Glomerular endothelial cell (primary cell): ENCODE data around the gene GRN. TPM values are rescaled to one million over a fixed set of nuclear protein-coding genes. Genes with fewer than 3 reads are reported as not detected.
"Not testable (repeated sequence)": the region's sequence is repeated elsewhere in the genome, so short reads cannot be mapped to it uniquely, and the experiment has no call there.

Experiments used
- DNase-seq: peaks from one replicate; pipeline ENCODE4 v3.0.0-alpha.2; 2011; ENCODE audit warnings: low read depth, low spot score; ENCODE audit errors: extremely low read depth
- total RNA-seq: library from RNA; depleted of rRNA; stranded (reverse); fragments of >200 nt; gene quantifications from 2 replicates; pipeline ENCODE4 v1.2.3, GENCODE V29; 2015

The GRN gene
- total RNA-seq, 1 donor from 2014 or later, result 1,192 TPM

- no peak for DNase-seq
Measured at GRCh38 chr17:44359458-44360143, 14.5 kb downstream of the GRN start.

DNA sequence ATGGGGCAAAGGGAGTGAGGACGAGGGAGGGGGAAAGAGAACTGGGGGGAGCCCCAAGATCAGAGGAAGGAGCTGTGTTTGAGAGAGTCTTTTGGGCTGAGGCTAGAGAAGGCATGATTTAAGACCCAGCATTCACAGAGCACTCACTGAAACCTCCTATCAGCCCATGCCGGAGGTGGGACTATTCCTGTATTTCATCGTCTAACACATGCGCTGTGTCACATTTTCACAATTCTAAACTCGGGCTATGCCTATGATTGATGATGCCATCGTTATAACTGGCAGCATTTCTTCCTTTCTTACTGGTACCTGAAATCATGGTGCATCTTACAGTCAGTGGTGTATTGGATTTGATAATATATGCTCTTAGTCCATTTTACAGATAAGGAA, 15.0 kb downstream of the GRN start:
- no peak for DNase-seq

- DNase-seq, result no peak
Measured at GRCh38 chr17:44360826-44361225, 15.7 kb downstream of the GRN start.

DNA sequence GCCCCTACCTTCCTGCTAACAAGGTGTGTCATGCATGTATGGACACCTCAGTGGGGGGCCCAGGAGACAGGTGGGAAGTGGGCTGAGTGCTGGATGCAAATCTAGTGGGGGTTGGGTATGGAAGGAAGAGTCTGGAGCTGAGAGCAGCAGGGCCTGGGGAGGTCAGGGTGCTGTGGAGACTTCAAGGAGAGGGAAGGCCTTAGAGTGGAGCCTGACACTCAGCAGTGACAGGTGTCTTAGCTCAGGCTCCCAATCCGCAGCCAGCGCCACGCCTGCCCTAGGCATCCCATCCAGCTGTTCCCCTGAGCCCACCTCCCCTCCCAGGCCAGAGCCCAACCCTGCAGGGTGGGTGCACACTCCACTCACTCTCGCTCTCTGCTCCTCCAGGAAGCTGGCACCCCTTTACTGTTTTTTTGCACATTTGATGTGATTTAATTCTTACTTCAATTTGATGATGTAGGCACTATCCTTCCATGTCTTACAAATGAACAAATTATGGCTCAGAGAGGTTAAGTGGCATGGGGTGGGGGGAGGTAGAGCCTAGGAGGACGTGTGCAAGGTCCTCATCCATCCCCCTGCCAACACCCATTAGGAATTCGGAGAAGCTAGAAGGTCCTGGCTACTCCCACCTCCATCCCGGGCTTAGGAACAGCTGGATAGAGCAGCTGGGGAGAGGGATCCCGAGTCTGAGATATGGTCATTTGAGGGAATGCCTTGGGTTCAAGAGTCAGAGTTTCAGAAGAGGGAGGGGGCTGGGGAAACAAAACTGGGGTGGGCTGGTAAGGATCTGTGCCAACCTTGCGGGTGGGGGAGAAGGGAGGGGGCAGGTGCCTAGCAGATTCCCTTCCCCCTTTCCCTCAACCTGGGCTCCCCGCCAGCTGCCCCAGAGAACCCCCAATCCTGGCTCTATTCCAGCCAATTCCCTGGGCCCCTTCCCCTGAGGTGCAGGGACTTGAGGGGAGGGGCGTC, 16.5 kb downstream of the GRN start:
- no peak for DNase-seq

GRCh38 chr17:44362459-44362948, 17.4 kb downstream of the GRN start:
- no peak for DNase-seq

DNA sequence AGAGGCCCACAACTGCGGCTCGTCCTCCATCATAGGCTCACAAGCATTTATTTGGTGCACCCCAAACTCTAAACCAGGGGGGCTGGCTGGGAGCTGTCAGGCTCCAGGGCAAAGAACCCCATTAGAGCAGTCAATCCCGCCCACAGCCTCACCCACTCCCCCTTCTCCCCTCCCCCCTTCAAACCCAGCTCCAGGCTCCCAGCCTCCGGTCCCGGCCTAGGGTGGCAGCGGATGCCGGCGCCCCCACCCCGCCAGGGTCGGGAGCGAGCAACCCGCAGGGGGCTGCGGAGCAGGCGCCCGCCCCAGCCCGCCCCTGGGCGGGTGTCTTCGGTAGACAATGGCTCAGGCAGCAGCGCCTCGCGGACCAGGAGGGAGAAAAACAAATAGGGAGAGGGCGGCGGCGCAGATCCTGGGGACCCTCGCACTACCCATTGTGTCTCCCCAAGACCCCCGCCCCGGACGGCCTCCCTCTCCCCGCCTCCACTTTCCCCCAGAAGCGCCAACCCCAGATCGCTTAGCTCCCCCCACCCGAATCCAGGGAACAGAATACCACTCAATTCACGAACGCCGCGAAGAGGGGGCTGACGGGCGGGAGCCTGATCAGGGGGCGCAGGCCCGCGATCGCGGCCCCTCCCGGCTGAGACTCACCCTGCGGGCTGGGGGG, 18.0 kb downstream of the GRN start:
- DNase-seq, result no peak

DNA sequence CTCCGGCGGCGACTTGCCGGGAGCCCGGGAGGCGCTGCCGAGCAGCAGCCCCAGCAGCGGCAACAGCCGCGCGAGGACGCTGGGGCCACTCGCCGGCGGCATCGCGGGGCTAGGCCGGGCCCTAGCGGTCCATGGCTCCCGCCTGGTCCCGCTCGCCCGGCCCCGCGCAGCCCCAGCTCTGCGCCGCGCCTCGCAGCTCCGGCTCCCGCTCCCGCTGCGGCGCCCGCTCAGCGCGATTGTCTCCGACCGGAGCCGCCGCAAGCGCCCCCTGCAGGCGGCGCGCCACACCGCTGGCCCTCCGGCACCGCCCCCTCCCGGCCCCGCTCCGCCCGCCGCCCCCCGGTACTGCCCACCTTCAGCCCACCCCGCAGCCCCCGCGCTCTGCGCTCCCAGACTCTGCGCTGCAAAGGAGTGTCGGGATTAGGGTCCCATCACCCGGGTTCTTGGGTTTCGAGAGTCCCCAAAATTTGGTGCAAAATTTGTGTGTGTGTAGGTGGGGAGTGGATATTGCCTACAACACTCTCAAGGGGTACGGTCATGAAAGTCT, 18.6 kb downstream of the GRN start, which contains the start of gene FAM171A2:
FAM171A2 (minus strand) TSS at position 241 of the 547 bp plus-strand sequence; CDS start at position 102, 139 bp downstream.
- no peak for DNase-seq

DNA sequence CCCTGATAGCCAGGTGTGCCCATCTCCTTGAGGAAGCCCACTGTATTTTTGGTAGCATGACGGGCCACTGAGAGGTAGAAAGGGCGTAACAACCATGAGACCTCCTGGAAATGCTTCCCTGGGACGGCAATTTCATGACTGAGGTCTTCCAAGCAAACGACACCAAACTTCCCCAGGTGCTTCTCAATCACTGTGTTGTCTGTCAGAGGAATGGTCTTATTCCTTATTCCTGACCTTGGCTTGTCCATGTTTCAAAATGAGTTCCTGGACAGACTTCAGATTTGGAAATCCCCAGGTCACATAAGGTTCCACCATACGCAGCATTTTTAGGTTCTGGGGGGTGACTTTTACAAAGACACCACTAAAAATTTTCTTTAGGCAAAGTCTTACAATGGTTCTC, 19.9 kb downstream of the GRN start:
- DNase-seq, result not testable (repeated sequence)

- no peak for DNase-seq
Measured at GRCh38 chr17:44367231-44367979, 22.3 kb downstream of the GRN start.

DNA sequence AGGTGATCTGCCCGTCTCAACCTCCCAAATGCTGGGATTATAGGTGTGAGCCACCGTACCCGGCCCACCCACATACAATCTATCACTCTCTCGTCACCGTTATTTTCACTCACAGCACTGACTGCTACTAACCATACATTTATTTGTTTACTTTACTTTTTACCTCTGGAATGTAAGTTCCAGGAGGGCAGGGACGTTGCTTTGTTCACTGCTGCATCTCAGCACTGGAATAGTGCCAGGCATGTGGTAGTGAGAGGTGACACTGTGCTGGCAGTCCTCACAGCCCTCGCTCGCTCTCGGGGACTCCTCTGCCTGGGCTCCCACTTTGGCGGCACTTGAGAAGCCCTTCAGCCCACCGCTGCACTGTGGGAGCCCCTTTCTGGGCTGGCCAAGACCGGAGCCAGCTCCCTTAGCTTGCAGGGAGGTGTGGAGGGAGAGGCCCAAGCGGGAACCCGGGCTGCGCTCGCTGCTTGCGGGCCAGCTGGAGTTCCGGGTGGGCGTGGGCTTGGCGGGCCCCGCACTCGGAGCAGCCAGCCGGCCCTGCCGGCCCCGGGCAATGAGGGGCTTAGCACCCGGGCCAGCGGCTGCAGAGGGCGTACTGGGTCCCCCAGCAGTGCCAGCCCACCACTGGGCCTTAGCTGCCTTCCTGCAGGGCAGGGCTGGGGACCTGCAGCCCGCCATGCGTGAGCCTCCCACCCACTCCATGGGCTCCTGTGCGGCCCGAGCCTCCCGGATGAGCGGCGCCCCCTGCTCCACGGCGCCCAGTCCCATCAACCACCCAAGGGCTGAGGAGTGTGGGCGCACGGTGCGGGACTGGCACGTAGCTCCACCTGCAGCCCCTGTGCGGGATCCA, 23.5 kb downstream of the GRN start:
- DNase-seq, result not testable (repeated sequence)

DNA sequence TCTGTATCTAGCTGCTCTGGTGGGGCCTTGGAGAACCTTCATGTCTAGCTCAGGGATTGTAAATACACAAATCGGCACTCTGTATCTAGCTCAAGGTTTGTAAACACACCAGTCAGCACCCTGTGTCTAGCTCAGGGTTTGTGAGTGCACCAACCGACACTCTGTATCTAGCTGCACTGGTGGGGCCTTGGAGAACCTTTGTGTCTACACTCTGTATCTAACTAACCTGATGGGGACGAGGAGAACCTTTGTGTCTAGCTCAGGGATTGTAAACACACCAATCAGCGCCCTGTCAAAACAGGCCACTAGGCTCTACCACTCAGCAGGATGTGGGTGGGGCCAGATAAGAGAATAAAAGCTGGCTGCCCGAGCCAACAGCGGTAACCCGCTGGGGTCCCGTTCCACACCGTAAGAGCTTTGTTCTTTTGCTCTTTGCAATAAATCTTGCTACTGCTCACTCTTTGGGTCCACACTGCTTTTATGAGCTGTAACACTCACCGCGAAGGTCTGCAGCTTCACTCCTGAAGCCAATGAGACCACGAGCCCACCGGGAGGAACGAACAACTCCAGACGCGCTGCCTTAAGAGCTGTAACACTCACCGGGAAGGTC, 24.4 kb downstream of the GRN start:
- not testable (repeated sequence) for DNase-seq

DNA sequence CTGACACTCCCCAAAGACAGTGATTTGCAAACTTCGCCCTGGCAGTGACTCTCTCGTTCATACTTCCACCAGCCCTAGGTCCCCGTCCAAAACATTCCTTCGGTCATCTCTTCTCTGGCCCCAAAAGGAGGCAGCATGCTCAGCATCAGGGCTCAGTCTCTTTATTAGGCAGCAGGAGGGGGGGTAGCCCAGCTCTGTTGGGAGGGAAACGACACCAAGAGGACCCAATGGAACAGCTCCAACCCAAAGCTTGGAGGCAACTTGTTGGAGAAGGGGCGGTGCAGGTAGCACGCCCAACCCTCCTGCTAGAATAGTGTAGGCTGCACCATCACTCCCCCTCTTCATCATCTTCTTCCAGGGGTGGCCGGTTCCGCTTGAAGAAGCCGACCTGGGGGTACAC, 26.9 kb downstream of the GRN start:
- DNase-seq, result no peak

- DNase-seq, result no peak
Measured at GRCh38 chr17:44374306-44375195, 29.4 kb downstream of the GRN start.

DNA sequence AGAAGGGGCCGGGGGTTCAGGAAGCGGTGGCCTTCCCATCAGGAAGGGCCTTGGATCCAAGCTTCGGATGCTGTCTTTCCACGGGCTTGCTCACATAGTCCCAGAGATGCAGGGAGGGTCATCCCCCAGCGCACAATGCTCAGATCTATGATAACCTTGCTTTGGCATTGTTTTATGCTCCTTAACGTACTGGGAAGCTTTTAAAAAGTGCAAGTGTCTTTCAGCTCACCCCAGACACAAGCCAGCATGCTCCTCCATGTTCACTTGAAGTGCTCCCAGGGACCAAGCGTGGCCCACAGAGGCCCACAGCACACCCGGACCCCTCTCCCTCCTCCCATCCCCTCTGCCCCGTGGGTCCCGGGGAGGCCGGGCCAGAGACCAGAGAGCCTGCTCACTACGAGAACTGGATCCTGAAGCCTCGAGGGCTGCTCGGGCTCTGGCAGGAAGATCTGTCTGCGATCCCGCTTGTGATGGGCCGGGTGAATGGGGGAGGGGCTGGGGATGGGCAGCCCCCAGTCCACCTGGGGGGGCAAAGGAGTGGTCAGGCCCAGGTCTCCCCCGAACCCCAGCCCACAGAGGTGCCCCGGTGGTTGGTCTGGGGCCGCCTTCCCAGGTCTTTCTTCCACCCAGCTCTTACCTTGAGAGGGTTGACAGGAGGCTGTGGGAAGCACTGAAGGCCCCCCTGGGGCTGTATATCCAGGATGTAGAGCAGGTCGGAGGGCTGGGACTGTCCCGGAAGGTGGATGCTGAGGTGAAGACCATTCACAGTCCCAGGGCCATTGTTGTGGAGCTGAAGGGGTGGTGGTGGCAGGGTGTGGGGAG, 30.3 kb downstream of the GRN start:
- no peak for DNase-seq

DNA sequence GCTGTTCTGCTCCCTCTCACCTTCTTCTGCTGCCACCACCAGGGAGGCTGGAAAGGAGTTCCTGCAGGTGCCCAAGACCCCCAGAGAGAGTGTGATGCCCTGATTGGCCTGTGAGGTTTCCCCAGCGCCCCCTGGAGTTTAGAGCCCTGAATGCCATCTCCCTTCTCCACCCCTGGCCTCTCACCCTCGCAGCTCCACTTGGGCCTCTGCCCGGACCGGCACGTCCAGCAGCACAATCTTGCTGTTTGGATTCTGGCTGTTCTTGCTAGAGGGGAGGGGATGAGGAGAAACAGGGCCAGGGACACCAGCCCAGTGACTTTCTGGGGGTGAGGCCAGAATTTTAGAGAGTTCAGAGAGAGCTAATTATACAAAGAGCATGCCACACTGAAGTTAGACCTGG, 31.0 kb downstream of the GRN start:
- DNase-seq, result no peak

DNA sequence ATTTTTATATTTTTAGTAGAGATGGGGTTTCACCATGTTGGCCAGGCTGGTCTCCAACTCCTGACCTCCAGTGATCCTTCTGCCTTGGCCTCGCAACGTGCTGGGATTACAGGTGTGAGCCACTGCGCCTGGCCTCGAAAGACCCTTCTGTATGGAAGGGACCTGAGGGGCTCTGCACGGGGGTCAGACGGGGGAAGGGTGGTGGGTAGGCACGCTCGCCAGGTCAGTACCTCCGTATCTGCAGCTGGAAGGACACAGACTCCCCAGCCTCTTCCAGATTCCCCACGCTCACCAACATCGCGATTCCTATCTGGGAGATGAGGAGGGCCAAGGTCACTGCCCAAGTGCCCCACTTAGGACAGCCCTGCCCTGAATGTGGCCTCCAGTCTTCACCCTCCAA, 31.7 kb downstream of the GRN start:
- no peak for DNase-seq

DNA sequence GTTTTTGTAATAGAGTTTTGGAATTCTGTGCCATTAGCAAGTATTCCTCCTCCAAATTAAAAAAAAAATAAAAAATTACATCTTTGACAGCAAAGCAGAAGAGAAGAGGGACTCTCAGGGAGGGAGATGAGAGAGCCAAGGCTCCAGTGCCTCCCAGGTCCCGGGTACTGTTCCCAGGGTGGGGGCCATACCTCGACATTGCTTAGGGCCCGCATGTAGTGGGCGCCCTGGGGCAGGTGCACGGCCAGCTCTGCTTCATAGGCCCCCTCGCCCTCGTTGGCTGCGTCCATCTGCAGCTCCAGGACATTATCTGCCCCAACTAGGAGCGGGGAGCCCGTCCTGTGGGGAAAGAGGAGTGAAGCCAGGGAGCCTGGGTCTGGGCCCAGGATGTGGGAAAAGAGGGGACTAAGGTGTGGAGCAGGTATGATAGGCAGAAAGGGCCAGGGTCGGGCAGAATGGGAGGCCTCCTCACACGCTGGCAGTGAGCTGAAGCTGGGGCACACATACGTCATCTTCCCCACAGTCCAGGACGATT, 33.1 kb downstream of the GRN start:
- DNase-seq, result no peak
